ENCODE results near the gene ZNF600. TPM values are rescaled to one million over a fixed set of nuclear protein-coding genes. Genes with fewer than 3 reads are reported as not detected.
"Not testable (repeated sequence)": the region's sequence is repeated elsewhere in the genome, so short reads cannot be mapped to it uniquely, and the experiment has no call there.

Gene ZNF600
- total RNA-seq, 2 donors from 2014 or later, result 7.3 to 10.9 TPM

DNA sequence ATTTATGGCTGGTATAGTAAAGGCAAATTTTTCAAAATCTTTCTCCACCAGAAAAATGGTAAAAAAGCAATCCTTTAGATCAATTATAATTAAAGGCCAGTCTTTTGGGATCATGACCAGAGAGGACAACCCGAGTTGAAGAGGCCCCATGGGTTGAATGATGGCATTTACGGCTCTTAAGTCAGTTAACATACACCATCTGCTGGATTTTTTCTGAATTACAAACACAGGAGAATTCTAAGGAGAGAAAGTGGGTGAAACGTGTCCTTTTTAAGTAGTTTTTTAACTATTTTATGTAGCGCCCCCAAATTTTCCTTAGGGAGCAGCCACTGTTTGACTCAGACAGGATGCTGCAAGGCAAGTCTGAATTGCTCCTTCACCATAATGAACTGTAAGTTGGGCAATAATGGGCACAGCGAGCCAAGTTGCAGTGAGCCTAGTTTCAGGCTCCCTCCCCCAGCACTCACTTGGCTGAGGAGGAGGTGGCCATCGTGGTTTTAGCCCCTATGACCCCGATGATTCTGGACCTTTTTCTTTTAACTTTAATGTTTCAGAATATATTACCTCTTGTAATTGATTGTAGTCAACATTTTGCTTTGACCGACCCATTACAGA lies 38.1 kb downstream of the ZNF600 start:
- no peaks in the 10 kb centered on the region for H3K27me3 ChIP-seq
- no peaks in the 10 kb centered on the region for H3K4me1 ChIP-seq
- no peak overlapping the region for H3K4me3 ChIP-seq
- intact Hi-C loops (cut with DNase I), result no loop called here
- no peaks in the 10 kb centered on the region for H3K9me3 ChIP-seq
- peak in 1 of 4 donors; percentile 22 for DNase-seq
- WGBS, 2 donors, result 19 to 23% methylated on average over 8 of the region's 8 CpGs
- no peak for ATAC-seq
- no peak overlapping the region for H3K27ac ChIP-seq
- no peaks in the 10 kb centered on the region for H3K36me3 ChIP-seq (replicated peaks in 1 of 2; ENCODE audit: insufficient read depth in 1 of 2, low read depth in 2 of 2)
- TF ChIP-seq POLR2A (IDR thresholded peaks at IDR 0.05), result no peak
- TF ChIP-seq, protein P1, sequence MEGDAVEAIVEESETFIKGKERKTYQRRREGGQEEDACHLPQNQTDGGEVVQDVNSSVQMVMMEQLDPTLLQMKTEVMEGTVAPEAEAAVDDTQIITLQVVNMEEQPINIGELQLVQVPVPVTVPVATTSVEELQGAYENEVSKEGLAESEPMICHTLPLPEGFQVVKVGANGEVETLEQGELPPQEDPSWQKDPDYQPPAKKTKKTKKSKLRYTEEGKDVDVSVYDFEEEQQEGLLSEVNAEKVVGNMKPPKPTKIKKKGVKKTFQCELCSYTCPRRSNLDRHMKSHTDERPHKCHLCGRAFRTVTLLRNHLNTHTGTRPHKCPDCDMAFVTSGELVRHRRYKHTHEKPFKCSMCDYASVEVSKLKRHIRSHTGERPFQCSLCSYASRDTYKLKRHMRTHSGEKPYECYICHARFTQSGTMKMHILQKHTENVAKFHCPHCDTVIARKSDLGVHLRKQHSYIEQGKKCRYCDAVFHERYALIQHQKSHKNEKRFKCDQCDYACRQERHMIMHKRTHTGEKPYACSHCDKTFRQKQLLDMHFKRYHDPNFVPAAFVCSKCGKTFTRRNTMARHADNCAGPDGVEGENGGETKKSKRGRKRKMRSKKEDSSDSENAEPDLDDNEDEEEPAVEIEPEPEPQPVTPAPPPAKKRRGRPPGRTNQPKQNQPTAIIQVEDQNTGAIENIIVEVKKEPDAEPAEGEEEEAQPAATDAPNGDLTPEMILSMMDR (IDR thresholded peaks at IDR 0.05), result peak in 4 of 7 experiments; percentile 36 to 55 (median 48)

DNA sequence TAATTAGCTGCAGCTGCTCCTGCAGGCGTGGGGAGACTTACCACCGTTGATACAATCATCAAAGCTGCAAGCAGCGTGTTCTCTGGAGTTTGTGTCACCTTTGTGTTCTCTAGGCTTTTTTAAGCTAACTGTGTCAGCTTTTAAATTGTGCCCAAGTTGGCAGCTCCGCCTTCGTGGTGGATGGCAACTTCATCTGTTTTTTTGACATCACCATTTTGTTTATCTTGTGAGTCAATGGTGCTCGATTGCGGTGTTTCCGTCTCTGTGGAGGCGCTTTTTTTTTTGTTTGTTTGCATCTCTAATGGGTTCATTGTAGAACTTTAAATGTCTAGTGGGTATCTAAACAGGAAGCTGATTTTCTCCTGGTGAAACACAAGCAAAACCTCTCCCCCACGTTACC lies 40.7 kb downstream of the ZNF600 start:
- H3K4me3 ChIP-seq; H3K36me3 ChIP-seq (replicated peaks in 1 of 2; ENCODE audit: insufficient read depth in 1 of 2, low read depth in 2 of 2); DNase-seq; H3K27me3 ChIP-seq; H3K27ac ChIP-seq; intact Hi-C loops (cut with DNase I); H3K9me3 ChIP-seq; H3K4me1 ChIP-seq; ATAC-seq: not testable (repeated sequence)
- 40 to 47% methylated on average over 10 of the region's 10 CpGs for WGBS, 2 donors

DNA sequence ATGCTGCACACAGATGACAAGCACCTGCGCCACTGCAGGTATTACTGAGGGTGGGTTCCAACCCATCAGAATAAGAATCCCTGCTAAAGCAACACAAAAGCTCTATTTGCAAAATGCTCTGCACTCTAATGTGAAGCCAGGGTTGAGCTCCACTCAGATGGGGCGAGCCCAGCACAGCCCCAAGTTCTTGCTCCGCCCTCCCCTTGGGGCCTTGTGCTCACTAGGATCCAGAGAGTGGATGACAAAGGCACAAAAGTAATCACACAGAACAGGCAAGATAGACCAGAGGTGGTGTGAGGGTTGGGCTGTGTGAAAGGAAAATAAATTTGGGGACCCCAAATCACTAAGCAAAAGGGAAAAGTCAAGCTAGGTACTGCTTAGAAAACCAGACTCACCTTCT lies 43.5 kb downstream of the ZNF600 start:
- intact Hi-C loops (cut with DNase I), result no loop called here
- ATAC-seq, result no peak
- H3K27ac ChIP-seq, result no peak overlapping the region
- no peak overlapping the region for H3K4me3 ChIP-seq
- WGBS, 2 donors, result 83 to 89% methylated on average over 3 of the region's 3 CpGs
- H3K9me3 ChIP-seq, result no peaks in the 10 kb centered on the region
- peaks cover 14% of the 10 kb centered on the region for H3K4me1 ChIP-seq
- H3K36me3 ChIP-seq (replicated peaks in 1 of 2; ENCODE audit: insufficient read depth in 1 of 2, low read depth in 2 of 2), result no peaks in the 10 kb centered on the region
- TF ChIP-seq, protein P1 (IDR thresholded peaks at IDR 0.05), result no peak
- no peak for TF ChIP-seq POLR2A (IDR thresholded peaks at IDR 0.05)
- H3K27me3 ChIP-seq, result no peaks in the 10 kb centered on the region
- DNase-seq, result no peak

DNA sequence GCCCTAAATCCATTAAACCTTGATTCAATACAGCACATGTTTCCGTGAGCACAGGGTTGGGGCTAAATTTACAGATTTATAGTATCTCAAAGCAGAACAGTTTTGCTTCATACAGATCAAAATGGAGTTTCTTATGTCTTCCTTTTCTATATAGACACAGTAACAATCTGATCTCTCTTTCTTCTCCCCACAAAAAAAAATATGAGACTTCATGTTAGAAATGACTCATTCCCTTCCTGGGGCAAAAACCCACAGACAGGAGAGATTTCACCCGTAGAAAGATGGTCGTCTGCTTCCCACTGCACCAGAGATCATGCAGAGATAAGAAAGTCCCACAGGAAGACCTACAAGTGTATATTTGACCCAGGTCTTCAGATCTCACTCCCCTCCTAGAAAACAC lies 44.1 kb downstream of the ZNF600 start:
- no peak for ATAC-seq
- no peaks in the 10 kb centered on the region for H3K27me3 ChIP-seq
- H3K27ac ChIP-seq, result no peak overlapping the region
- no peak for DNase-seq
- no peaks in the 10 kb centered on the region for H3K36me3 ChIP-seq (replicated peaks in 1 of 2; ENCODE audit: insufficient read depth in 1 of 2, low read depth in 2 of 2)
- peaks cover 14% of the 10 kb centered on the region for H3K4me1 ChIP-seq
- no peak for TF ChIP-seq POLR2A (IDR thresholded peaks at IDR 0.05)
- TF ChIP-seq, protein P1 (IDR thresholded peaks at IDR 0.05), result no peak
- no peak overlapping the region for H3K4me3 ChIP-seq
- no peaks in the 10 kb centered on the region for H3K9me3 ChIP-seq
- intact Hi-C loops (cut with DNase I), result no loop called here
- WGBS, 2 donors, result 43 to 62% methylated on average over 3 of the region's 3 CpGs

DNA sequence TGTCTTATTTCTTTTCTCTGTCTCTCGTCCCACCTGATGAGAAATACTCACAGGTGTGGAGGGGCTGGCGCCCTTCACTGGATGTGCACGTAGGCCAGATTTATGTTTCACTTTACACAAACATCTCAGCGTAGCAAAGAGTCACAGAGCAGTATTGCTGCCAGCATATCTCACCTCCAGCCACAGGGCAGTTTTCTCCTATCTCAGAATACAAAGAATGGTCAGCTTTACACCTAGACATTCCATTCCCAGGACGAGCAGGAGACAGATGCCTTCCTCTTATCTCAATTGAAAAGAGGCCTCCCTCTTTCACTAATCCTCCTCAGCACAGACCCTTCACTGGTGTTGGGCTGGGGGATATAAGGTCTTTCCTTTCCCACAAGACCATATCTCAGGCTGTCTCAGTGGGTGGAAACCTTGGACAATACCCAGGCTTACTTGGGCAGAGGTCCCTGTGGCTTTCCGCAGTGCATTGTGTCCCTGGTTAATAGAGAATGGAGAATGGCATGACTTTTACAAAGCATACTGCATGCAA lies 44.6 kb downstream of the ZNF600 start:
- H3K4me3 ChIP-seq, result no peak overlapping the region
- H3K4me1 ChIP-seq, result peaks cover 14% of the 10 kb centered on the region
- WGBS, 2 donors, result 35 to 58% methylated on average over 6 of the region's 6 CpGs
- no peak overlapping the region for H3K27ac ChIP-seq
- H3K9me3 ChIP-seq, result no peaks in the 10 kb centered on the region
- no peak for DNase-seq
- intact Hi-C loops (cut with DNase I), result no loop called here
- H3K36me3 ChIP-seq (replicated peaks in 1 of 2; ENCODE audit: insufficient read depth in 1 of 2, low read depth in 2 of 2), result no peaks in the 10 kb centered on the region
- ATAC-seq, result no peak
- H3K27me3 ChIP-seq, result no peaks in the 10 kb centered on the region
- no peak for TF ChIP-seq POLR2A (IDR thresholded peaks at IDR 0.05)
- TF ChIP-seq, protein P1 (IDR thresholded peaks at IDR 0.05), result no peak

DNA sequence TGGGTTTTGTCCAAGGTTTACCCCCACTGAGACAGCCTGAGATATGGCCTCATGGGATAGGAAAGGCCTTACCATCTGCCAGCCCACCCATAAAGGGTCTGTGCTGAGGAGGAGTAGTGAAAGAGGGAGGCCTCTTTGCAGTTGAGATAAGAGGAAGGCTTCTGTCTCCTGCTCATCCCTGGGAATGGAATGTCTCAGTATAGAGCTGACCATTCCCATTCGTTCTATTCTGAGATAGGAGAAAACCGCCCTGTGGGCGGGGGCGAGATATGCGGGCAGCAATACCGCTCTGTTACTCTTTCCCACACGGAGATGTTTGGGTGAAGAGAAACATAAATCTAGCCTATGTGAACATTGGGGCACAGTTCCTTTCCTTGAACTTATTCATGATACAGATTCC lies 45.2 kb downstream of the ZNF600 start:
- H3K4me3 ChIP-seq; DNase-seq; ATAC-seq; intact Hi-C loops (cut with DNase I); H3K9me3 ChIP-seq; H3K36me3 ChIP-seq (replicated peaks in 1 of 2; ENCODE audit: insufficient read depth in 1 of 2, low read depth in 2 of 2); H3K27me3 ChIP-seq: not testable (repeated sequence)
- 53 to 56% methylated on average over 7 of the region's 7 CpGs for WGBS, 2 donors
- H3K4me1 ChIP-seq, result peaks cover 14% of the 10 kb centered on the region
- peak overlapping the region in 3 of 4 donors; percentile 25 to 47 (median 35) for H3K27ac ChIP-seq

Data from body of pancreas (tissue), 4 donors.